OCI-LY7 (cell line): ENCODE results near the gene NUP42.

Experiments used
- CTCF ChIP-seq: fragments of 200-600 bp; sonication (generic); conservative IDR thresholded peaks from 2 replicates; pipeline ENCODE4 v1.5.1; 2014; ENCODE audit warnings: mild to moderate bottlenecking, antibody characterized with exemption, low read length, moderate library complexity, mixed read lengths
- EZH2phosphoT487 ChIP-seq: fragments of 200-600 bp; sonication (generic); IDR thresholded peaks from 2 replicates; pipeline ENCODE4 v1.6.1; 2018; ENCODE audit warnings: low read depth, borderline replicate concordance, mild to moderate bottlenecking, mixed run types, antibody characterized with exemption, low read length, moderate library complexity, mixed read lengths

- TF ChIP-seq CTCF (no peak), EZH2phosphoT487 (no peak)
These were observed 20.4 kb upstream of the NUP42 start for GRCh38 chr7:23161482-23161881.
